HG03066 (cell line): ENCODE data around the gene CSMD2.

Experiments
- ATAC-seq: cut with Tn5 transposase; IDR thresholded peaks from one replicate; pipeline ENCODE4 v1.9.1; 2021; ENCODE audit warnings: low read depth; ENCODE audit not compliant: unreplicated experiment

The CSMD2 gene

DNA sequence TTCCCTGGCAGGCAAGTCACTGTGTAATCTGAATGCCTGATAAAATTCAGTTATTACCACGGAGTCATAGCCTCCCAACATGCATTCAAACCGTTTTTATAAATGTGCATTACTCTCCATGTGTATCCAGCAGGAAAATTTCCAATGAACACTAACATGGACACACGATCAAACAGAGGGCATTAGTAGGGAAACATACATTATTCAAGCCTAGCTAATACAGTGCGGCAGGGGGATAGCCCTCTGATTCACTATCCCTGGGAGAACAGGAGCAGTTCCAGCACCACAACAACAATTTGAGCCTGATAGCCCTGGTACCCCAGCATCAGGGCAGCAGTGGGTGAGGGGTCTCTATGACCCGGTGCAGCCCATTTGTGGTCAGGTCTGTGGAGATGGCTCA, 337.0 kb downstream of the CSMD2 start:
- ATAC-seq, result no peak

DNA sequence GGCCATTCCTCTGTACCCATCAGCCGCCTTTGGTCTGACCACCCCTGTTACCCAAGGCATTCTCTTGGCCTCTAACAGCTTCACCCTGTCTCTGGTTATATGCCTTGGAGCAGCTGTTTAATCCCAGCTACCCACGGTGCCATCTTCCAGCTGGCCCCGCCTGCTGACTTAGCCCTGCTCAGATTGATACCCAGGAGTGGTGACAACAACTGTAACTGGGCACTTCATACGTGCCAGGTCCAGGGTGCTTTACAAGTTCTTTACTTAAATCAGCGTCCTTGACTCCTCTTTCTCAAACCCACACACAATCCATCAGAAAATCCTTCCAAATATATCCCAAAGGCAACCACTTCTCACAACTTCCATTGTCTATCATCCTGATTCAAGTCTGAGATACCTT, 338.3 kb downstream of the CSMD2 start:
- no peak for ATAC-seq

DNA sequence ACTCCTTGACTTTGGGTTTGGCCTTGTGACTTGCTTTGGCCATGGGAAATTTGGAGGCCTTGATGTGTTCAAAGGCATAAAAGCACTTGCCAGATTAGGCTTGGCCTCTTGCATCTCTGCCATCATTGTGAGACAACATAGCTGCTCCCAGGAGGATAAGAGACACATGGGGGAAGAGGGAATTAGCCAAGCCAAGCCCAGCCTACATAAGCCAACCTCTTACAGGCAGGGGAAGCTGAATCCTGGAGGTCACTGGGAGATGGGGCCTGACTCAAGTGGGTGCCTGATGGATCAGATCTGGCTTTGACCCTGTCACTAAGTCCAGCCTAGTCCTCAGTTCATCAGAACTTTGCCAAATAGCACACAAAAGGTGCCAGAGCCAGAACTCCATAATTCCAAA, 338.7 kb downstream of the CSMD2 start:
- no peak for ATAC-seq

DNA sequence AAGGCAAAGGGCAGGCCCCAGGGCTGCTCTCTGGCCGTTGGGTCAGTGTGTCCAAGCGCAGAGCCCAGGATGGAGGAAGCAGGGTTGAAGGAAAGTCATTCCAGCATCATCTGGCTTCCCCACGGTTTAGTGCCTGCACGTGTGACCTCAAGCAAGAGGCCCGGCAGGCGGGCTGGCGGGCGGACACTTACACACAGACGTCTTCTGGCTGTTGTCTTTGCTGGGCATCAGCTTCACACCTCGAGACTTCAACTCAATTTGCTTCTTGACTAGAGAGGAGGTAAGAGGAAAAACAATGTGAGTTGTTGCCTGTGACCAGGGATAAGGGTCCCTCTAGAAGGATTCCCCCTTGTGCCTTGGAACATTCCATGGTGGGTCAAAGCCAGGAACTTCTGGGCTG, 339.5 kb downstream of the CSMD2 start:
- ATAC-seq, result no peak

DNA sequence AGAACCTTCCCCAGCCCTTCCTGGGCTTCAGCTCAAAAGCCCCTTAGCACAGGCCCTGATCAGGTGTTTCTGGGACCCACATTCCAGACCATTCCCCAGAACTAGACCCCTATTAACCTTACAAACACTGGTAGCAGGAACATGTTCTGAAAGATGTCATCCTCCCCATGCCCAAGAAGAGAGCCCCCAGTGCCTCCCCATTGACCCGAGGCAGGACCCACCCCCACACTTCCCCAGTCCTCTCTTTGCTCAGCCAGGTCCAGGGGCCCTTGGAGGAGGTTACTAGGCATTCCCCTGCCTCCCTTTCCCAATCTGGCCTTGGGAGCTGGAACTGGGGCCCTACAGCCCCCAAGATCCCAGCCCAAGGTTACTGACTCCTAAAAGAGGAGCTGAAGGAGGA, 340.1 kb downstream of the CSMD2 start:
- no peak for ATAC-seq

DNA sequence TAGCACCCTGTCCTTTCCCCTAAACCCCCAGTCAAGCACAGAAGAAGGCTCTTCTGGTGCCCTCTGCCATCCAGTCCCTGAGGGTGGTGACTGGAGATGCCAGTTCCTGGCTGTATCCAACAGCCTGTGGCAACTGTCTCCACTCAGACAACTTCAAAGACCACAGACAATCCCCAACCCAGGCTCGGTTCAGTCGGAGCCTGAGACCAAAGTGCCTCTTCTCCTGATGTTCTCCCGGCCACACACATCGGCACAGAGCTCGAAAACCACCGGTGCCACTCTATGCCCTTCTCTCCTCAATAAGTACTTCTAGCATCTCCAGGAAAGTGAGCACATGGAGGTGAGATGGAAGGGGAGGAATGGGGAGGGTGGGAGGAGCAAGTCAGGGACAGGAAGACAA, 340.7 kb downstream of the CSMD2 start:
- ATAC-seq, result no peak

DNA sequence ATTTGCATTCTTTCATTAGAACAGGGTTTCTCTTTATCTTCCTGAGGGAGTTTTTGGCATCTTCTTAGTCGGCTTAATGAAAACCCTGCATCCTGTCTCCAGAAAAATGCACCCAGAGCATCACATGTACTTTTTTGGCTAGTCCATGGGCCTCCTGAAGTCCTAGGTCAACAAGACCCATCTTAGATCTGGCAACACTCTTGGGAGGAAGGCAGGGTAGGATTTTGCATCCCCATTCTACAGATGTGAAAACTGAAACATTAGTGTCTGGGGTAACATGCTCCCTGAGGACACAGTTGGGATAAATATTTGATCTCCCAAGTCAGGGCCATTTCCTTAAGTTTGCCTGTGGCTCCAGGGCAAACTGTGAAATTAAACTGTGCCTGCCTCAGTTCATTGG, 341.2 kb downstream of the CSMD2 start:
- no peak for ATAC-seq

DNA sequence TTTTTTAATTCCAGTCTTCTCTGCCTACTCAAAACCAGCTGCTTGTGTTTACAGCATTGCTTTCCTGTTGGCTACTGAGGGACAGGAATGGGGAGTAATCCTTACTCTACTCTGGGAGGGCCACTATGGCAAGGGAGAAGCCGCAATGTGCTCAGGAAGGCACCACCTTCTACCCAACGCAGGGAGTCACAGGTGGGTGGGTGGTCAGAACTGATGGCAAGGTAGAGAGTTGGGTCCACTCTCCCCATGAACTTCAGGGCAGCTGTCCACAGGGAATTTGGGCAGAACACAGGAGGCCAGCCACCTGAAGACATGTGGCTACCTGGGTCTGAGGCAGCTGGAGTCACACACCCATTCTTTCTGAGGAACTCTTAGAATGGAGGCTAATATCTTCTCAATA, 341.6 kb downstream of the CSMD2 start:
- no peak for ATAC-seq

DNA sequence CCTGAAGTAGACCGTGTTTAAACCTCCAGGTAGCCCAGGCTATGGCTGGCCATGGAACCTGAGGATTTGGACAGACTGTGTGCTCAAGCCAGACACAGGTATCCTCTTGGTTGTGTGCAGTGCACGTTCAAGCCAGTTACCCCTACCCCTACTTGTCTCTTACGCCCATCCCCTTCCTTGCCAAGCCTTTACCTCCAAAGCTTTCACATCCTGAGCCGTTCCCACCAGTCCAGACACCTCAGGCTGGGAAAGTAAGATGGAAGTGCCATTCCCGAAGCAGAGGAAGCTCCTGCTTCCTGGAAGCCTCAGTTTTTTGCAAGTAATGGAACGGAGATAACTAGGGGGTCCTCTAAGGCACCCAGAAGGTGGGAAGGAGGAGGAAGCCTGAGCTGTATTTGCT, 342.6 kb downstream of the CSMD2 start:
- ATAC-seq, result no peak

DNA sequence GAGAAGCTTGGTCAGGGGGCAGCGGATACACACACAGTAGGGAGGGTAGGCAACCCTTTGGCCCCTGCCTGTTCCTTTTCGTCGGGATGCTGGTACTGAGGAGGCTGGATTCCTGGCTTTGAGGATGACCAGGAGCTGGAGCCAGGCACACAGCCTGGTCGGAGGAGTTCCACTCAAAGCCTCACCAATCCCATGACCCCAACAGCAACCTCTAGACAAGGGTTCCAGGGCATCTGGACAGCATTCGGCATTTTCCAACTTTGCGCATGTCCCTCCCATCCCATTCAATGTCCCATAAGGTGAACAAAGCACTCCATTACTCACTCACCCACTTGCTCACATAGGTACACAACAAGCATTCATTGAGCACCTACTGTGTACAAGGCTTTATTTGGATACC, 343.7 kb downstream of the CSMD2 start:
- no peak for ATAC-seq

DNA sequence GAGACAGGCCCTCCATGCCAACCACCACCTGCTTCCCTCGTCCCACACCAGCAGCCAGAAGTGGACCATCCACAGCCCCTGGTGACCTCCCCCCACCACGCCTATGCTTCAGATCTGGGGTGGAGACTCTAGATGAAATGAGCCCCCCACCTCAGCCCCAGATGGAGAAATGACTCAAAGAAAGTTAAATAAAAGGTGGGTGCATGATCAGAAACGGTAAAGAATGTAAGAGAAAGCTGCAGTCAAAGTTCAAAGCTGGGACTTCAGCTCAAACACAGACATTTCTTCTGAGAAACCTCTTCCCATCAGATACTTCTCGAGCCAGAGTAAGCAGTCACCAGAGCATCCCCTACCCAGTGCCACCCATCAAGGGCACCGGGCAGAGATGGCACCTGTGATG, 344.2 kb downstream of the CSMD2 start:
- no peak for ATAC-seq

DNA sequence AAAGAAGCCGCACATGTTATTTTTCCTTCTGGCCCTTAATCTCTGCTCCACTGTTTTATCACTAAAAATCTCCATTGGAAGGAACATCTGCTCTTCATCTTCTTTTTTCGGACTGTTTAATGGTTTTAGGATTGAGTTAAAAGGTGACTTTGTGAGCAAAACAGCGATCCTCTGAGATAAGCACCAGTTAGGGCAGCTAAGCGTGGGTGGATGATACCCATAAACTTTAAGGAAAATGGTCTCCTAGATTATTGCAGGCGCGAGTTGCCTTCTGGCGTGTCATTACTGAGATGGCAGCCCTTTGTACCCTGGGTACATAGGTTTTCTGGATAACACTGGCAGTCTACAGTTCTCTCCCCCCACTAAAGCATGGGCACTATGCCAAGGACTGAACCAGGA, 345.1 kb downstream of the CSMD2 start:
- no peak for ATAC-seq

DNA sequence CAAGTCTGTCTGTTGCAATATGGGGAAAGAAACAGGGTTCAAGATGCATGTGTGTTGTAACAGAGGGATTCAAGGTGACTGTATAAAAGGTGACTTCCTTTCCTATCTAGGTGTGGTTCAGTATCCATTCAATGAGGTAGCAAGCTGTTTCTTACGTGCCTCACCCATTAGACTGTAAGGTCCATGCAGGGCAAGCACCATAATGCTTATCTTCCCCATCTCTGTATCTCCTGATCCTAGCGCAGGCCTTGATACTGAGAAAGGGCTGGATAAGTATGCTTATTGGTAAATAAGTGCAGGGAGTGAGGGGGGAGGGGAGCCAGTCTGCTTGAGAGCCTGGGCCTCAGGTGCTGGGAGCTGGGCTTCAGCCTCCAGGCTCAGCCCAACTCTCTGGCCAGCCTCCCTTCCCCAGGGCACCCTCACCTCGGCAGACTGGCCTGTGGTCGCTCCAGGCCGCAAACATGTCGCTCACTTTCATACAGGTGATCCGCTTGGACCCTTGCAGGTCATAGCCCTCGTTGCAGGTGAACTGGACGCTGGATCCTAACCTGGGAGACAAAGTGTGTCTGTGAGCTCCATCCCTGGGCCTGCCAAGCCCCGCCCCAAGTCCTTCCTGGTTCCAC, 345.6 kb downstream of the CSMD2 start:
- no peak for ATAC-seq

DNA sequence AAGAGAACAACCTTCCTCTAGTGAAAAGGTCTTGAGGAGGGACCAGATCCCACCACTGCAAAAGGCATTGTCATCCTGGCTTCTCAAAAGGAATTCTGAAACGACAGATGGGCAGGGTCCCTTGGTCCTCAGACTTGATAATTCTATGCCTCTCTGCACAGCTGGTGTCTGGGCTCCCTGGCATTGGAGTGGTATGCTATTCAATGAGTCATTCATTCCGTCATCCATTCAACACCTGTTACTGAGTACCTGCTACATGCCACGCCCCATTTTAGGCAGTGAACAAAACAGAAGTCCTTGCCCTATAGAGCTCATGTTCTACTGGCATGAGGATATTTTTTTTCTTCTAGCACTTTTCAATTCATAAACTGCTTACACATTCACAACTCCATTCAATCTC, 347.0 kb downstream of the CSMD2 start:
- no peak for ATAC-seq

DNA sequence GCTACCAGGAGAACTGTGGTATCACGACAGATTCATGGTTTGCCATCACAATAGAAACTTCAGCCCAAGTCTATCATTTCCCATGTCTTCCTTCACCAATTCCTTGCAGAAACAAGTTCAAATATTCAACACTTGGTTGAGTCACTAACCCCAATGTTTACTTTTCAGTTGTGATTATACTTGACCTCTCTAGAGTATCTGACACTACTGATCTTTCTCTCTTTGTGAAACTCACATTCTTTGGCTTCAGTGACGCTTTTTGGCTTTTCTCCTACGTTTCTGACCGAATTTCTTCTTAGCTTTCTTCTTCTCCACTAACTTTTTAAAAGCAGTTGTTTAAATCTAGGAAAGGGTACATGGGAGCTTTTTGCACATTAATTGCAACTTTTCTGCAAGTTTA, 350.0 kb downstream of the CSMD2 start:
- ATAC-seq, result no peak

DNA sequence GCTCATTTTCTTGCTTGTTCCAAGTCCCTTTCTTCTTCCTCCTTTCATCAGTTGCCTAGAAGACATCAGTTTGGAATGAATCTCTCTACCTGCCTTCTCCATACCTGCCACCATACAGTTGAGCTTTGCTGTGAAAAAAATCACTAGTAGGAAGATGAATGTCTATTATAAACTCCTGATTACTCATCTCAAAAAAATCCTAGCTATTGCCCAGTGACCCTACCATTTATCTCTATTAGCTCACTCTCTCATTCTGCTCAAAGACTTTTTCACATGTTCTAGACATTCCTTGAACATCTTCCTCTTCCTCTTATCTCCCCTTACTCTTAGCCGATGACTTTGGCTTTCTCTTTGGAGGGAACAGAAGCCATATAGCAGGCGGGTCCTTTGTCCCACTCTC, 350.9 kb downstream of the CSMD2 start:
- ATAC-seq, result no peak

DNA sequence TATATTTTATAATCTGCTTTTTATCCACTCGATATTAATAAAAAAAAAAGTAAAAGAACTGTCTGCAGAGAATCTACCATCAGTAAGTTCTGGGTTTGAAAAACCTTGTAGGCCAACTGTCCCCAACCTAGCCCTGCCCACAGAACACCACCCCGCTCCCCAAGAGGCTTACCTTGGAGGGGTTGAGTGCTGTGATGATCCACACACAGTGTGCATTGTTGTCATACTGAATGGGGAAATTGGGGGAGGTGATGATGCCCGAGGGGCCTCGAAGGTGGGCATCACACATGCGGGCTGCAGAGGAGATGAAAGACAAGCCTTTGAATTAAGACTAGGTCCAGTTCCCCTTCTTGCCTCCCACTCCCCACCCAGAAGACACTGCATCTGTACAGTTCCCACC, 354.5 kb downstream of the CSMD2 start:
- no peak for ATAC-seq

DNA sequence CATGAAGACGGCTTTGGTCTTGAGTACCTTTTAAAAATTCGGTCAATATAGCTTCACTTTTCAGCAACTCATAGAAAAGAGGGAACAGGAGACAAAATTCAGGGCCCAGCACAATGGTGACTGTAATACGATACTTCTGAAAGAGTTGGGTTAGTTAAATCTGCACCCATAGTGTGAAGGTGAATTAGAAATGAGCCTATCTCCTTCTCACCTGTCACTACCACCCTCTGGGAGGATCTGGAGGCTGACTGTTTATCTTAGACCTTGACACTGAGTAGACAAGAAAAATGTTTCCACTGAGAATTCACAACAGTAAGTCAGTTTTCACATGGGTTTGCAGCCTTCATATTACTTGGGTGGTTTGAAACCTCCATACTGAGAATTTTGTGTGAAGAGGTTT, 359.0 kb downstream of the CSMD2 start:
- no peak for ATAC-seq

DNA sequence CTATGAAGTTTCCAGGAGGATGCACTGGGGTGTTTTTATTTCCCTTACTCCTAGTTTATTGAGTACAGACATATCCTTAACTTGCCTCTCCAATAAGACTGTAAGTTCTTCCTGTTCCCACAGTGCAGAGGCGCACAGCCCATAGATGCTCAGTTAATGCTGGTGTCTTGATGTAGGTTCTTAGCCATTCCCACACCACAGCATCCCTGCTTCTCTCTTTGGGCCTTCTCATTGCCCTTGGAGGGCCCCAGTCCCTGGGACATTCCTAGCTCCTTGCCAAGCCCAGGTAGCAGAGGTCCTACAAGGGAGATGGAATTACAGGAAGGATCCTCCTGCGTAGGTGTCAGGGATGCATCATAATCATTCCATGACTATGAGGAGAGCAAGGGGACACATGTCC, 362.8 kb downstream of the CSMD2 start:
- no peak for ATAC-seq

DNA sequence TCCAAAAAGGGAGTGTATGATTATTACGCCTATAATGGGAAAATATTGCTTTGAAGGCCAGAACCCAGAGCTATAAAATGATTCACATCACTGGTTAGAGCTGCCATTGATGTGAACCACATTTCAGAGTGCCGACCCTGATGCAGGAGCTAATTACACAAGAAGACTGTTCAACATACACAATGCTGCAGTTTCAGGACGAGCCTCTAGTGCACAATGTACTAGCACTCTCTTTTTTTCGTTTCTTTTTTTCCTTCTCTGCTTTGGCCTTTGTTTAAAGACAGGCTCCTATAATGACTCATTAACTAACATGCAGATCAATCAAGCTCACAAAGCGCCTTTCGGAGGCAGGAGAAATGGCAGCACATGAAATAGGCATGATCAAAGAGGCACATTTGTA, 367.2 kb downstream of the CSMD2 start:
- no peak for ATAC-seq

DNA sequence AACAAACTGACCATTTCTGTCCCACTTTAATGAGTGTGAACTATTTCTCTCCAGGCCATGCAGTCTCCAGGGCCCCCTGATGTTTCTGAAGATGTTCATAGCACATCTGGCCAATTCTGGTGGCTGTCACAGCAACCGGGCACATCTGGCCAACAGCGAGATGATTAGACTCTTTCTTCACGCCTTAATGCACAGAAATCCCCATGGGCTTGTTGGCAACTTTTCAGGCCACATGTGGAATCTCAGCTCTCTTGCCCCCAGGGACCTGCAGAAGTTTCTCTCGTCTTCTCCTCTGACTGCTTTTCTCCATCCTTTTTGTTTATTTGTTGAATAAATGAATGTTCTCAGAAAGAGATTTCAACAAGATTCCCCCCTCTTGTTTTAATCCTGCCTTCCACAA, 372.4 kb downstream of the CSMD2 start:
- no peak for ATAC-seq

DNA sequence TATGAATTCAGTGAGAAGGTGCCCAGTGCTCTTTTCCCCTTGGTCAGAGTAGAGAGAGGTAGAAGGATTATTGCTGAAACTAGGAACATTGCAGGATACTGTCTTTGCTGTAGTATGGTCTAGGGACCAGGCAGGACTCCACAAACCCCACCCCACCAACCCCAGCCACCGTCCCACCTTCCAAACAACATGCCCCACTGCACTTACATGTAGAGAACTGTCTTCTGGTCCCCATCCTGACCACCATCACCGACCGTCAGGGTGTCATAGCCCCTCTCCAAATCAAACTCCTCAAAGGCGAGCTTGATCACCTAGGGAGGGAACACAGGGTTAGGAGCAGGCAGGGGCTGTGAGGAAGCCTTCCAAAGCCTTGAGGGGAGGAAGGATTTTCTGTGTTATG, 372.8 kb downstream of the CSMD2 start:
- no peak for ATAC-seq

DNA sequence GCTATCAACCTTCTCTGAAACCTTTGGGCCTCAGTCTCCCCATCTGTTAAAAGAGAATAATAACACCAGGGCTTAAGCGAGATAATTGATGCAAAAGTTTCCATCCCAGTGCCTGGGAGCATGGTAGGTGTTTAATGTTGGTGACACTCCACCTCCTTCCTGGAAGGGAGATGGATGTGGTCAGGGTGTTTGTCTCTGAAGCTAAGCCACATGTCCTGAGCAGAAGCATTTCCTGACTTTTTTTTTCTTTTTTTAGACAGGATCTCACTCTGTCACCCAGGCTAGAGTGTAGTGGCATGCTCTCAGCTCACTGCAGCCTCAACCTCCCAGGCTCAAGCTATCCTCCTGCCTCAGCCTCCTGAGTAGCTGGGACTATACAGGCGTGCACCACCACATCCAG, 373.8 kb downstream of the CSMD2 start:
- no peak for ATAC-seq
